Measurements from ENCODE around the gene NTHL1.

DNA sequence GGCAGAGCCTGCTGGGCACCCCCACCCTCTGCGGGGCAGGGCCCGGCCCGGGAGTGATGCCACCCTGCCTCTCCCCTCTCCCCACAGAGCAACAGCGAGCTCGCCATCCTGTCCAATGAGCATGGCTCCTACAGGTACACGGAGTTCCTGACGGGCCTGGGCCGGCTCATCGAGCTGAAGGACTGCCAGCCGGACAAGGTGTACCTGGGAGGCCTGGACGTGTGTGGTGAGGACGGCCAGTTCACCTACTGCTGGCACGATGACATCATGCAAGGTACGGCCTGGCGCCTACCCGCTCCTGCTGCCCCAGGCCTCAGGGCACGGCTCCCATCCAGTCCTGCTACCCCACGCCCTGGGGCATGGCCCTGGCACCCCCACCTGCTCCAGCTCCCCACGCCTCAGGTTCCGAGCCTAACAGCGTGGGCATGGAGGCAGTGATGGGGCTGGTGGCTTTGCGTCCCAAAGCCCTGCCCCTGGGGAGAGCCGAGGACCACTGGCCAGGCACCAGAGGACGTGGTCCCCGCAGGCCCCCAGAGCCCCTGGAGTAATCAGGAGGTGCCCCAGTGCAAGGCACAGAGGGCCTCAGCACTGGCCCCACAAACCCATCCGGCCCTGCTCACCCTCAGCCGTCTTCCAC, 38.6 kb upstream of the NTHL1 start:
- TF ChIP-seq ZNF8 (CRISPR knock-in tag; IDR thresholded peaks at IDR 0.05): no peak
- TF ChIP-seq ESRRG (CRISPR knock-in tag; IDR thresholded peaks at IDR 0.05): no peak
- no peak for TF ChIP-seq ZFP30 (CRISPR knock-in tag; IDR thresholded peaks at IDR 0.05)
- TF ChIP-seq ISL1 (CRISPR knock-in tag; IDR thresholded peaks at IDR 0.05): no peak
- TF ChIP-seq, protein P1, sequence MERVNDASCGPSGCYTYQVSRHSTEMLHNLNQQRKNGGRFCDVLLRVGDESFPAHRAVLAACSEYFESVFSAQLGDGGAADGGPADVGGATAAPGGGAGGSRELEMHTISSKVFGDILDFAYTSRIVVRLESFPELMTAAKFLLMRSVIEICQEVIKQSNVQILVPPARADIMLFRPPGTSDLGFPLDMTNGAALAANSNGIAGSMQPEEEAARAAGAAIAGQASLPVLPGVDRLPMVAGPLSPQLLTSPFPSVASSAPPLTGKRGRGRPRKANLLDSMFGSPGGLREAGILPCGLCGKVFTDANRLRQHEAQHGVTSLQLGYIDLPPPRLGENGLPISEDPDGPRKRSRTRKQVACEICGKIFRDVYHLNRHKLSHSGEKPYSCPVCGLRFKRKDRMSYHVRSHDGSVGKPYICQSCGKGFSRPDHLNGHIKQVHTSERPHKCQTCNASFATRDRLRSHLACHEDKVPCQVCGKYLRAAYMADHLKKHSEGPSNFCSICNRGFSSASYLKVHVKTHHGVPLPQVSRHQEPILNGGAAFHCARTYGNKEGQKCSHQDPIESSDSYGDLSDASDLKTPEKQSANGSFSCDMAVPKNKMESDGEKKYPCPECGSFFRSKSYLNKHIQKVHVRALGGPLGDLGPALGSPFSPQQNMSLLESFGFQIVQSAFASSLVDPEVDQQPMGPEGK (CRISPR knock-in tag; IDR thresholded peaks at IDR 0.05; ENCODE audit: borderline replicate concordance): no peak
- TF ChIP-seq, protein P2, sequence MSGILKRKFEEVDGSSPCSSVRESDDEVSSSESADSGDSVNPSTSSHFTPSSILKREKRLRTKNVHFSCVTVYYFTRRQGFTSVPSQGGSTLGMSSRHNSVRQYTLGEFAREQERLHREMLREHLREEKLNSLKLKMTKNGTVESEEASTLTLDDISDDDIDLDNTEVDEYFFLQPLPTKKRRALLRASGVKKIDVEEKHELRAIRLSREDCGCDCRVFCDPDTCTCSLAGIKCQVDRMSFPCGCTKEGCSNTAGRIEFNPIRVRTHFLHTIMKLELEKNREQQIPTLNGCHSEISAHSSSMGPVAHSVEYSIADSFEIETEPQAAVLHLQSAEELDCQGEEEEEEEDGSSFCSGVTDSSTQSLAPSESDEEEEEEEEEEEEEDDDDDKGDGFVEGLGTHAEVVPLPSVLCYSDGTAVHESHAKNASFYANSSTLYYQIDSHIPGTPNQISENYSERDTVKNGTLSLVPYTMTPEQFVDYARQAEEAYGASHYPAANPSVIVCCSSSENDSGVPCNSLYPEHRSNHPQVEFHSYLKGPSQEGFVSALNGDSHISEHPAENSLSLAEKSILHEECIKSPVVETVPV (CRISPR knock-in tag; IDR thresholded peaks at IDR 0.05): no peak
- TF ChIP-seq, protein P3, sequence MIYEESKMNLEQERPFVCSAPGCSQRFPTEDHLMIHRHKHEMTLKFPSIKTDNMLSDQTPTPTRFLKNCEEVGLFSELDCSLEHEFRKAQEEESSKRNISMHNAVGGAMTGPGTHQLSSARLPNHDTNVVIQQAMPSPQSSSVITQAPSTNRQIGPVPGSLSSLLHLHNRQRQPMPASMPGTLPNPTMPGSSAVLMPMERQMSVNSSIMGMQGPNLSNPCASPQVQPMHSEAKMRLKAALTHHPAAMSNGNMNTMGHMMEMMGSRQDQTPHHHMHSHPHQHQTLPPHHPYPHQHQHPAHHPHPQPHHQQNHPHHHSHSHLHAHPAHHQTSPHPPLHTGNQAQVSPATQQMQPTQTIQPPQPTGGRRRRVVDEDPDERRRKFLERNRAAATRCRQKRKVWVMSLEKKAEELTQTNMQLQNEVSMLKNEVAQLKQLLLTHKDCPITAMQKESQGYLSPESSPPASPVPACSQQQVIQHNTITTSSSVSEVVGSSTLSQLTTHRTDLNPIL (CRISPR knock-in tag; IDR thresholded peaks at IDR 0.05; ENCODE audit: low read depth): no peak
- no peak for TF ChIP-seq ARNTL (CRISPR knock-in tag; IDR thresholded peaks at IDR 0.05; ENCODE audit: borderline replicate concordance, low read depth)
- TF ChIP-seq GLIS3 (CRISPR knock-in tag; IDR thresholded peaks at IDR 0.05): no peak
- TF ChIP-seq, protein P4, sequence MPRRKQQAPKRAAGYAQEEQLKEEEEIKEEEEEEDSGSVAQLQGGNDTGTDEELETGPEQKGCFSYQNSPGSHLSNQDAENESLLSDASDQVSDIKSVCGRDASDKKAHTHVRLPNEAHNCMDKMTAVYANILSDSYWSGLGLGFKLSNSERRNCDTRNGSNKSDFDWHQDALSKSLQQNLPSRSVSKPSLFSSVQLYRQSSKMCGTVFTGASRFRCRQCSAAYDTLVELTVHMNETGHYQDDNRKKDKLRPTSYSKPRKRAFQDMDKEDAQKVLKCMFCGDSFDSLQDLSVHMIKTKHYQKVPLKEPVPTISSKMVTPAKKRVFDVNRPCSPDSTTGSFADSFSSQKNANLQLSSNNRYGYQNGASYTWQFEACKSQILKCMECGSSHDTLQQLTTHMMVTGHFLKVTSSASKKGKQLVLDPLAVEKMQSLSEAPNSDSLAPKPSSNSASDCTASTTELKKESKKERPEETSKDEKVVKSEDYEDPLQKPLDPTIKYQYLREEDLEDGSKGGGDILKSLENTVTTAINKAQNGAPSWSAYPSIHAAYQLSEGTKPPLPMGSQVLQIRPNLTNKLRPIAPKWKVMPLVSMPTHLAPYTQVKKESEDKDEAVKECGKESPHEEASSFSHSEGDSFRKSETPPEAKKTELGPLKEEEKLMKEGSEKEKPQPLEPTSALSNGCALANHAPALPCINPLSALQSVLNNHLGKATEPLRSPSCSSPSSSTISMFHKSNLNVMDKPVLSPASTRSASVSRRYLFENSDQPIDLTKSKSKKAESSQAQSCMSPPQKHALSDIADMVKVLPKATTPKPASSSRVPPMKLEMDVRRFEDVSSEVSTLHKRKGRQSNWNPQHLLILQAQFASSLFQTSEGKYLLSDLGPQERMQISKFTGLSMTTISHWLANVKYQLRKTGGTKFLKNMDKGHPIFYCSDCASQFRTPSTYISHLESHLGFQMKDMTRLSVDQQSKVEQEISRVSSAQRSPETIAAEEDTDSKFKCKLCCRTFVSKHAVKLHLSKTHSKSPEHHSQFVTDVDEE (CRISPR knock-in tag; IDR thresholded peaks at IDR 0.05): no peak
- TF ChIP-seq TOX (CRISPR knock-in tag; IDR thresholded peaks at IDR 0.05; ENCODE audit: borderline replicate concordance): no peak
